ENCODE results near the gene ADTRP. TPM values are rescaled to one million over a fixed set of nuclear protein-coding genes. Genes with fewer than 3 reads are reported as not detected.

The ADTRP gene
- total RNA-seq, 1 donor from 2014 or later: 0.35 TPM

DNA sequence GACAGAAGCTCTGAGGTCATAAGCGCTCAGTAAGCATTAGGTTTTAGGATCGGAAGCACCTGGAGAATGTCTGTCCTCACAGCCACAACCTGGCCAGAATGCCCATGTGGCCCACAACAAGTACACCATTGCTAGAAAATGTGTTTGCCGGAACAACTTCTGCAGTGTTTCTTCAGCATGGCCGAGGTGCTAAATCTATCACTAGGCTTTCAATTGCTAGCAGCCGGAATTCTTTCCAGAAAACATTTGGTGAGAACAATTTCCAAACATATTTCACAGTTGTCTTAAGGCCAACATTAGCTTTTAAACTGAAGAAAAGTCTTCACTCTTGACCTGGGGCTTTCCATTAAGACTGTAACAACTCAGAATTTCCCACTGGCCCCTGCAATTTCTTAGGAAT lies 18.2 kb upstream of the ADTRP start:
- Mint-ChIP-seq H3K9me3 (ENCODE audit: low read depth) (peaks cover 10% of the 10 kb centered on the region), H3K27ac (ENCODE audit: unreplicated experiment) (no peak overlapping the region), H3K4me1 (ENCODE audit: low read depth) (peaks cover 5% of the 10 kb centered on the region), H3K4me3 (ENCODE audit: unreplicated experiment) (no peak overlapping the region), H3K27me3 (ENCODE audit: low read depth) (no peaks in the 10 kb centered on the region), H3K36me3 (ENCODE audit: low read depth) (peaks cover 6% of the 10 kb centered on the region)
- TF ChIP-seq, protein P1, sequence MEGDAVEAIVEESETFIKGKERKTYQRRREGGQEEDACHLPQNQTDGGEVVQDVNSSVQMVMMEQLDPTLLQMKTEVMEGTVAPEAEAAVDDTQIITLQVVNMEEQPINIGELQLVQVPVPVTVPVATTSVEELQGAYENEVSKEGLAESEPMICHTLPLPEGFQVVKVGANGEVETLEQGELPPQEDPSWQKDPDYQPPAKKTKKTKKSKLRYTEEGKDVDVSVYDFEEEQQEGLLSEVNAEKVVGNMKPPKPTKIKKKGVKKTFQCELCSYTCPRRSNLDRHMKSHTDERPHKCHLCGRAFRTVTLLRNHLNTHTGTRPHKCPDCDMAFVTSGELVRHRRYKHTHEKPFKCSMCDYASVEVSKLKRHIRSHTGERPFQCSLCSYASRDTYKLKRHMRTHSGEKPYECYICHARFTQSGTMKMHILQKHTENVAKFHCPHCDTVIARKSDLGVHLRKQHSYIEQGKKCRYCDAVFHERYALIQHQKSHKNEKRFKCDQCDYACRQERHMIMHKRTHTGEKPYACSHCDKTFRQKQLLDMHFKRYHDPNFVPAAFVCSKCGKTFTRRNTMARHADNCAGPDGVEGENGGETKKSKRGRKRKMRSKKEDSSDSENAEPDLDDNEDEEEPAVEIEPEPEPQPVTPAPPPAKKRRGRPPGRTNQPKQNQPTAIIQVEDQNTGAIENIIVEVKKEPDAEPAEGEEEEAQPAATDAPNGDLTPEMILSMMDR (IDR thresholded peaks at IDR 0.05): no peak
- DNase-seq (ENCODE audit: low spot score): no peak

DNA sequence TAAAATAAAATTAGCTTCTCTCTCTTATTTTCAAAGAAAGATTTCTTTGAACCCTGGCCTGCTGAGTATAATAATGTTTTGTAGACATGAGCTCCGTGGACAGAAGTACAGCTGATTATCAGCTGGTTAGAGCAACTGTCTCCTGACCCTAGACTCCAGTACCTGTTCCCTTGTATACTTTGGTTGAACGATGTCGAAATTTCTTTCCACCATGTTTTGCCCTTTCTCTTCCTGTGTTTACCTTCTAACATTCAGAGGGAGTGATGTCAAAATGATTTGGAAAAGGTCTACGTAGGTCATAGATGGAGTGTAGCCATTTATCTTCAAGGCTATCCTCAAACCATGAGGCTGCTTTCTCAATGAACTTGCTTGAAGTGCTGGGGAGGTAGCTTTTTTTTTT lies 16.8 kb upstream of the ADTRP start:
- no peak for DNase-seq (ENCODE audit: low spot score)
- Mint-ChIP-seq H3K27me3 (ENCODE audit: low read depth) (no peaks in the 10 kb centered on the region), H3K27ac (ENCODE audit: unreplicated experiment) (no peak overlapping the region), H3K36me3 (ENCODE audit: low read depth) (peaks cover 6% of the 10 kb centered on the region), H3K4me3 (ENCODE audit: unreplicated experiment) (no peak overlapping the region), H3K9me3 (ENCODE audit: low read depth) (peaks cover 10% of the 10 kb centered on the region), H3K4me1 (ENCODE audit: low read depth) (peaks cover 5% of the 10 kb centered on the region)
- TF ChIP-seq, protein P1 (IDR thresholded peaks at IDR 0.05): no peak

DNA sequence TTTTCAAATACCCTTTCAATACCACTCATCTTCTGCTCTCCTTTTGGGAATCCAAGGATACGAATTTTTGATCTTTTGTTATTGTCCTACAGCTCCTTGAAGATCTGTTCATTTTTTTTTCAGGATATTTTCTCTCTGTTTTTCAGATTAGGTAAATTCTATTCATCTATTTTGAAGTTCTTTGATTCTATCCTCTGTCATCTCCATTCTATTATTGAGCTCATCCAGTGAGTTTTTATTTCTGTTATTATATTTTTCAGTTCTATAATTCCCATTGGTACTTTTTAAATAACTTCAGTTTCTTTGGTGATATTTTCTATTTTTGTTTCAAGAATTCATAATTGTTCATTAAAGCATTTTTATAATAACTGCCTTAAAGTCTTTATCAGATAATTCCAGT lies 14.7 kb upstream of the ADTRP start:
- DNase-seq (ENCODE audit: low spot score): no peak
- TF ChIP-seq, protein P1 (IDR thresholded peaks at IDR 0.05): no peak
- Mint-ChIP-seq H3K27me3 (ENCODE audit: low read depth) (no peaks in the 10 kb centered on the region), H3K4me1 (ENCODE audit: low read depth) (peaks cover 5% of the 10 kb centered on the region), H3K27ac (ENCODE audit: unreplicated experiment) (no peak overlapping the region), H3K9me3 (ENCODE audit: low read depth) (peaks cover 10% of the 10 kb centered on the region), H3K4me3 (ENCODE audit: unreplicated experiment) (no peak overlapping the region), H3K36me3 (ENCODE audit: low read depth) (peaks cover 6% of the 10 kb centered on the region)

DNA sequence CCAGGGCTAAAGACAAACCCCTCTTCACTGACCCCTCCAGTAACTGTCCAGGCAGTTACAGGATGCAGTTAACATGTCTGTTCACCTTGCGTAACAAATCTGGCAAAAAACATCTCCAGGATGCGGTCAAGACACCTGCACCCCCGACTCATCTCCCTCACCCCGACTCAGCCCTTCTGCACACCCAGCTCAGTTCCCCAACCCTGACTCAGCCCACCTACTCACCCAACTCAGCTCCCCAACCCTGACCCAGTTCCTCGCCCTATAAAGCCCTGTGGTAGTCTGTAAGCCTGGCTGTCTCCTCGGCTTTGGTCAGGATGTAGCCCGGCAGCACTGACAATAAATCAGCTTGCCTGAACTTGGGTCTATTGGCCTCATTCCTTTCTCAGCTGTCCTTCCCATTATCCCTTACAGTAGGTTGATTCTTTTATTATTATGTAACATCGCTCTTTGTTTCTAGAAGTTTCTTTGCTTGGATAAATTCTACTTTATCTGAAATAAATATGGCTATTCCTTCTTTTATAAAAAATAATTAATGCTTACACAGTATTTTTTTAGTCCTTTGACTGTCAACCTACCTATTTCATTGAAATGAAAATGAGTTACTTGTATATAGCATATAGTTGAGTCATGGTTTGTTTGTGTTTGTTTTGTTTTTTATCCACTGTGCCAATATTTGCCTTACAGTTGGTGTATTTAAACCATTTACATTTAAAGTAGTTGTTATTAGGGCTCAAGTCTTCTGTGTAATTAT lies 12.9 kb upstream of the ADTRP start:
- H3K4me3 Mint-ChIP-seq (ENCODE audit: unreplicated experiment): no peak overlapping the region
- peaks cover 5% of the 10 kb centered on the region for H3K4me1 Mint-ChIP-seq (ENCODE audit: low read depth)
- no peak overlapping the region for H3K27ac Mint-ChIP-seq (ENCODE audit: unreplicated experiment)
- no peak for DNase-seq (ENCODE audit: low spot score)
- no peaks in the 10 kb centered on the region for H3K27me3 Mint-ChIP-seq (ENCODE audit: low read depth)
- peaks cover 6% of the 10 kb centered on the region for H3K36me3 Mint-ChIP-seq (ENCODE audit: low read depth)
- H3K9me3 Mint-ChIP-seq (ENCODE audit: low read depth): peaks cover 10% of the 10 kb centered on the region
- TF ChIP-seq, protein P1 (IDR thresholded peaks at IDR 0.05): no peak

DNA sequence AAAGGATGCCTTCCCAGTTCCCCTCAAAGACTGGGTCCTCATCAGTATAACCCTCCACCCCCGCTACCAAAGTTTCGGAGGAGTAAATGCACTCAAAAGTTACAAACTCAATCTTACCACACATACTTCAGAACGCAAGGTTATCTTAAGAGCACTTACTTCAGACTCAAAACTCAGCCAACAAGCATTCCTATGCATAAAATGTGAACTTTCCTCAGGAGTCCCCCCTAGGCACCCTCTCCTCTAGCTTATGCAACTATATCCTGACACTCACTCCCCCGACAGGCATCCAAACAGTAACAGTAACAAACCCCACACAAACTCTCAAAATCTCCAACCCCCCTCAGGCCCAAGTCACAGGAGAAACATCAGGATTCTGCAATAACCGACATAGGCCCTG lies 11.1 kb upstream of the ADTRP start:
- TF ChIP-seq, protein P1 (IDR thresholded peaks at IDR 0.05): no peak
- H3K4me3 Mint-ChIP-seq (ENCODE audit: unreplicated experiment): no peak overlapping the region
- H3K9me3 Mint-ChIP-seq (ENCODE audit: low read depth): peaks cover 10% of the 10 kb centered on the region
- H3K36me3 Mint-ChIP-seq (ENCODE audit: low read depth): peaks cover 6% of the 10 kb centered on the region
- no peaks in the 10 kb centered on the region for H3K27me3 Mint-ChIP-seq (ENCODE audit: low read depth)
- peaks cover under 1% of the 10 kb centered on the region for H3K4me1 Mint-ChIP-seq (ENCODE audit: low read depth)
- no peak for DNase-seq (ENCODE audit: low spot score)
- H3K27ac Mint-ChIP-seq (ENCODE audit: unreplicated experiment): no peak overlapping the region
